Loucy (cell line): ENCODE measurements around the gene ALOX5AP.

Experiments used
- CTCF ChIP-seq: fragments of 200-600 bp; sonication (generic); conservative IDR thresholded peaks from 2 replicates; pipeline ENCODE4 v1.5.1; 2014; ENCODE audit warnings: mild to moderate bottlenecking, antibody characterized with exemption, low read length
- EZH2phosphoT487 ChIP-seq: fragments of 200-600 bp; IDR thresholded peaks from 2 replicates; pipeline ENCODE4 v1.6.1; 2018; ENCODE audit warnings: antibody characterized with exemption, mild to moderate bottlenecking, moderate library complexity, borderline replicate concordance

GRCh38 chr13:30724778-30725177 lies 10.6 kb upstream of the ALOX5AP start:
- TF ChIP-seq CTCF, result no peak
- no peak for TF ChIP-seq EZH2phosphoT487
